ENCODE results near the gene HES2. TPM values are rescaled to one million over a fixed set of nuclear protein-coding genes. Genes with fewer than 3 reads are reported as not detected.
A peak's percentile ranks its signal among the peaks of the same experiment; 100 is the strongest.

HES2 gene
- total RNA-seq, 1 experiment from 2014 or later, result 1.2 TPM

GRCh38 chr1:6460301-6461050 lies 40.8 kb upstream of the HES2 start:
- H3K4me1 Mint-ChIP-seq, result peaks cover 16 to 26% of the 10 kb centered on the region in 2 experiments
- no peaks in the 10 kb centered on the region; the same call in 1 of the 2 replicates for H3K27me3 Mint-ChIP-seq (ENCODE audit: low read depth)
- no CpG with 5 or more reads among the region's 39 CpGs for WGBS (ENCODE audit: extremely low coverage, insufficient read length, low lambda C conversion rate)

More at GRCh38 chr1:6460301-6461050, 40.8 kb upstream of the HES2 start:
- Histone ChIP-seq H3K27ac (ENCODE audit: insufficient read length, low read depth, low read length) (no peak overlapping the region), H2BK15ac (ENCODE audit: low read depth, low read length) (no peak overlapping the region), H3K79me2 (ENCODE audit: insufficient read depth, low read length) (no peaks in the 10 kb centered on the region), H3K27me3 (ENCODE audit: insufficient read depth, low read length) (no peaks in the 10 kb centered on the region), H4K91ac (ENCODE audit: insufficient read length, low read depth, low read length) (no peak overlapping the region), H3K4me1 (ENCODE audit: insufficient read depth, low read length) (peaks cover 3% of the 10 kb centered on the region; the same call in 1 of the 2 replicates), H3K9me3 (ENCODE audit: control insufficient read depth, low read depth, low read length) (no peaks in the 10 kb centered on the region), H2AK5ac (ENCODE audit: insufficient read length, low read length) (no peak overlapping the region), H3K9ac (ENCODE audit: extremely low read depth, insufficient read length, low read length) (no peak overlapping the region), H2BK20ac (ENCODE audit: low read depth, low read length, poor library complexity, severe bottlenecking) (no peak overlapping the region), H3K79me1 (ENCODE audit: insufficient read depth, low read depth, low read length, poor library complexity, severe bottlenecking) (no peaks in the 10 kb centered on the region), H4K20me1 (ENCODE audit: control insufficient read depth, insufficient read depth, insufficient read length) (no peaks in the 10 kb centered on the region), H2BK120ac (ENCODE audit: low read depth, low read length, poor library complexity, severe bottlenecking) (no peak overlapping the region), H2AFZ (ENCODE audit: low read length) (no peak overlapping the region), H3K4me2 (ENCODE audit: insufficient read depth, insufficient read length, low read length) (peak overlapping the region; percentile 18), H4K5ac (ENCODE audit: insufficient read length, low read depth, low read length) (no peak overlapping the region), H3T11ph (ENCODE audit: low read length) (no peak overlapping the region), H4K8ac (replicated peaks; ENCODE audit: insufficient read length, low read depth, low read length) (no peak overlapping the region), H3K23me2 (ENCODE audit: insufficient read length, low read depth, low read length, poor library complexity, severe bottlenecking) (no peaks in the 10 kb centered on the region), H3K14ac (ENCODE audit: insufficient read depth, low read length) (no peak overlapping the region), H3K56ac (ENCODE audit: insufficient read length, low read depth, low read length) (no peak overlapping the region), H2BK5ac (ENCODE audit: insufficient read length, low read length) (no peak overlapping the region), H3K18ac (ENCODE audit: insufficient read length, low read depth, low read length) (no peak overlapping the region), H2BK12ac (ENCODE audit: insufficient read length, low read depth, low read length) (no peak overlapping the region), H3K4ac (ENCODE audit: low read depth, low read length) (no peak overlapping the region), H3K23ac (ENCODE audit: insufficient read length, low read depth, low read length) (no peak overlapping the region)
- peak overlapping the region; percentile 57 to 96 (median 82); a peak in 5 of 7 replicates for H3K27ac Mint-ChIP-seq
- no peak for DNase-seq
- TF ChIP-seq, protein P1, sequence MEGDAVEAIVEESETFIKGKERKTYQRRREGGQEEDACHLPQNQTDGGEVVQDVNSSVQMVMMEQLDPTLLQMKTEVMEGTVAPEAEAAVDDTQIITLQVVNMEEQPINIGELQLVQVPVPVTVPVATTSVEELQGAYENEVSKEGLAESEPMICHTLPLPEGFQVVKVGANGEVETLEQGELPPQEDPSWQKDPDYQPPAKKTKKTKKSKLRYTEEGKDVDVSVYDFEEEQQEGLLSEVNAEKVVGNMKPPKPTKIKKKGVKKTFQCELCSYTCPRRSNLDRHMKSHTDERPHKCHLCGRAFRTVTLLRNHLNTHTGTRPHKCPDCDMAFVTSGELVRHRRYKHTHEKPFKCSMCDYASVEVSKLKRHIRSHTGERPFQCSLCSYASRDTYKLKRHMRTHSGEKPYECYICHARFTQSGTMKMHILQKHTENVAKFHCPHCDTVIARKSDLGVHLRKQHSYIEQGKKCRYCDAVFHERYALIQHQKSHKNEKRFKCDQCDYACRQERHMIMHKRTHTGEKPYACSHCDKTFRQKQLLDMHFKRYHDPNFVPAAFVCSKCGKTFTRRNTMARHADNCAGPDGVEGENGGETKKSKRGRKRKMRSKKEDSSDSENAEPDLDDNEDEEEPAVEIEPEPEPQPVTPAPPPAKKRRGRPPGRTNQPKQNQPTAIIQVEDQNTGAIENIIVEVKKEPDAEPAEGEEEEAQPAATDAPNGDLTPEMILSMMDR (conservative IDR thresholded peaks at IDR 0.05), result no peak
- H3K9me3 Mint-ChIP-seq, result no peaks in the 10 kb centered on the region
- H3K36me3 Mint-ChIP-seq (ENCODE audit: insufficient read depth in 1 of 3, low read depth in 3 of 3), result peaks cover 1 to 37% (median 17%) of the 10 kb centered on the region in 3 experiments; a peak in 6 of 7 replicates
- H3K4me3 Mint-ChIP-seq, result peak overlapping the region in 1 of 2 experiments; percentile 50; a peak in 2 of 5 replicates
